Epithelial cell of proximal tubule (primary cell): ENCODE data around the gene ARHGEF11. TPM values are rescaled to one million over a fixed set of nuclear protein-coding genes. Genes with fewer than 3 reads are reported as not detected.
"Not testable (repeated sequence)": the region's sequence is repeated elsewhere in the genome, so short reads cannot be mapped to it uniquely, and the experiment has no call there.

ENCODE experiments used
- DNase-seq: peaks from one replicate; pipeline ENCODE4 v3.0.0-alpha.2; 2011; ENCODE audit warnings: low read depth
- H3K4me3 ChIP-seq: 2 replicates; pipeline ENCODE4 v1.5.1; 2011; ENCODE audit warnings: low read depth, mild to moderate bottlenecking, low read length
- CTCF ChIP-seq: conservative IDR thresholded peaks from 2 replicates; pipeline ENCODE4 v1.5.1; 2012; ENCODE audit warnings: low read depth, mild to moderate bottlenecking, low read length
- total RNA-seq: library from RNA; depleted of rRNA; stranded (reverse); fragments of >200 nt; gene quantifications from 2 replicates; pipeline ENCODE4 v1.2.3, GENCODE V29; 2015

The ARHGEF11 gene
- total RNA-seq, 1 donor from 2014 or later = 19.3 TPM

GRCh38 chr1:157081707-157082106, 36.2 kb upstream of the ARHGEF11 start:
- no peak overlapping the region for H3K4me3 ChIP-seq
- DNase-seq = no peak
- no peak for TF ChIP-seq CTCF

GRCh38 chr1:157080714-157081113, 35.2 kb upstream of the ARHGEF11 start:
- no peak overlapping the region for H3K4me3 ChIP-seq
- no peak for DNase-seq
- TF ChIP-seq CTCF = no peak

GRCh38 chr1:157077394-157077793, 31.9 kb upstream of the ARHGEF11 start:
- no peak for DNase-seq
- TF ChIP-seq CTCF = no peak
- H3K4me3 ChIP-seq = no peak overlapping the region

- peak; percentile 55 for TF ChIP-seq CTCF
- no peak for DNase-seq
- H3K4me3 ChIP-seq = no peak overlapping the region
Measured at GRCh38 chr1:157073944-157074685, 28.6 kb upstream of the ARHGEF11 start.

- no peak overlapping the region for H3K4me3 ChIP-seq
- no peak for TF ChIP-seq CTCF
- DNase-seq = no peak
Measured at GRCh38 chr1:157069601-157070000, 24.1 kb upstream of the ARHGEF11 start.

- not testable (repeated sequence) for H3K4me3 ChIP-seq, DNase-seq
Measured at GRCh38 chr1:157059241-157059640, 13.7 kb upstream of the ARHGEF11 start.

GRCh38 chr1:157056269-157056668, 10.7 kb upstream of the ARHGEF11 start:
- DNase-seq = no peak
- no peak overlapping the region for H3K4me3 ChIP-seq
- no peak for TF ChIP-seq CTCF

- H3K4me3 ChIP-seq, DNase-seq: not testable (repeated sequence)
Measured at GRCh38 chr1:157055729-157056128, 10.2 kb upstream of the ARHGEF11 start.
